ENCODE measurements around the gene KLK5. TPM values are rescaled to one million over a fixed set of nuclear protein-coding genes. Genes with fewer than 3 reads are reported as not detected.

The KLK5 gene
- total RNA-seq, 4 donors from 2014 or later: not detected

DNA sequence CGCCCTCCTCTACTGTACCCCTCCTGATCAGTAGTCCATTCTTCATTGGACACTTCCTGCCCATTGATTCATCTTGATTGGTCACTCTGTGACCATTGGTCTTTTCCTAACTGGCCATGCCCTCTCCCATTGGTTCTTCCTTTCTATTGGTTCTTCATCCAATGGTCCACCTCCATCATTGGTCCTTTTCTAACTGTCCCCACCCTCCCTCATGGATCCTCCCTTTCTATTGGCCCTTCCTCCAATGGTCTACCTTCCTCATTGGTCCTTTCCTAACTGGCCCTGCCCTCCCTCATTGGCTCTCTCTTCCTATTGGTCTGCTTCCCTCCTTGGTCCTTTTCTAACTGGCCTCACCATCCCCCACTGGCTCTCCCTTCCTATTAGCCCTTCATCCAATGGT is 9.4 kb upstream of the KLK5 start:
- Histone ChIP-seq H3K27me3 (peaks cover 0 to 77% (median 0%) of the 10 kb centered on the region in 4 donors), H3K9me3 (peaks cover 0 to 3% (median 0%) of the 10 kb centered on the region in 4 donors), H3K27ac (replicated peaks in 1 of 4) (no peak overlapping the region), H3K4me3 (no peak overlapping the region), H3K4me1 (no peaks in the 10 kb centered on the region), H3K36me3 (no peaks in the 10 kb centered on the region)
- TF ChIP-seq POLR2A (IDR thresholded peaks at IDR 0.05; ENCODE audit: low read depth) (no peak), EP300 (IDR thresholded peaks at IDR 0.05) (no peak), POLR2AphosphoS5 (IDR thresholded peaks at IDR 0.05) (no peak)
- TF ChIP-seq, protein P1, sequence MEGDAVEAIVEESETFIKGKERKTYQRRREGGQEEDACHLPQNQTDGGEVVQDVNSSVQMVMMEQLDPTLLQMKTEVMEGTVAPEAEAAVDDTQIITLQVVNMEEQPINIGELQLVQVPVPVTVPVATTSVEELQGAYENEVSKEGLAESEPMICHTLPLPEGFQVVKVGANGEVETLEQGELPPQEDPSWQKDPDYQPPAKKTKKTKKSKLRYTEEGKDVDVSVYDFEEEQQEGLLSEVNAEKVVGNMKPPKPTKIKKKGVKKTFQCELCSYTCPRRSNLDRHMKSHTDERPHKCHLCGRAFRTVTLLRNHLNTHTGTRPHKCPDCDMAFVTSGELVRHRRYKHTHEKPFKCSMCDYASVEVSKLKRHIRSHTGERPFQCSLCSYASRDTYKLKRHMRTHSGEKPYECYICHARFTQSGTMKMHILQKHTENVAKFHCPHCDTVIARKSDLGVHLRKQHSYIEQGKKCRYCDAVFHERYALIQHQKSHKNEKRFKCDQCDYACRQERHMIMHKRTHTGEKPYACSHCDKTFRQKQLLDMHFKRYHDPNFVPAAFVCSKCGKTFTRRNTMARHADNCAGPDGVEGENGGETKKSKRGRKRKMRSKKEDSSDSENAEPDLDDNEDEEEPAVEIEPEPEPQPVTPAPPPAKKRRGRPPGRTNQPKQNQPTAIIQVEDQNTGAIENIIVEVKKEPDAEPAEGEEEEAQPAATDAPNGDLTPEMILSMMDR (IDR thresholded peaks at IDR 0.05): no peak
- DNase-seq (ENCODE audit: extremely low spot score): no peak
- intact Hi-C loops (cut with DNase I): no loop called here
- 92% methylated on average over 1 of the region's 1 CpG for WGBS

DNA sequence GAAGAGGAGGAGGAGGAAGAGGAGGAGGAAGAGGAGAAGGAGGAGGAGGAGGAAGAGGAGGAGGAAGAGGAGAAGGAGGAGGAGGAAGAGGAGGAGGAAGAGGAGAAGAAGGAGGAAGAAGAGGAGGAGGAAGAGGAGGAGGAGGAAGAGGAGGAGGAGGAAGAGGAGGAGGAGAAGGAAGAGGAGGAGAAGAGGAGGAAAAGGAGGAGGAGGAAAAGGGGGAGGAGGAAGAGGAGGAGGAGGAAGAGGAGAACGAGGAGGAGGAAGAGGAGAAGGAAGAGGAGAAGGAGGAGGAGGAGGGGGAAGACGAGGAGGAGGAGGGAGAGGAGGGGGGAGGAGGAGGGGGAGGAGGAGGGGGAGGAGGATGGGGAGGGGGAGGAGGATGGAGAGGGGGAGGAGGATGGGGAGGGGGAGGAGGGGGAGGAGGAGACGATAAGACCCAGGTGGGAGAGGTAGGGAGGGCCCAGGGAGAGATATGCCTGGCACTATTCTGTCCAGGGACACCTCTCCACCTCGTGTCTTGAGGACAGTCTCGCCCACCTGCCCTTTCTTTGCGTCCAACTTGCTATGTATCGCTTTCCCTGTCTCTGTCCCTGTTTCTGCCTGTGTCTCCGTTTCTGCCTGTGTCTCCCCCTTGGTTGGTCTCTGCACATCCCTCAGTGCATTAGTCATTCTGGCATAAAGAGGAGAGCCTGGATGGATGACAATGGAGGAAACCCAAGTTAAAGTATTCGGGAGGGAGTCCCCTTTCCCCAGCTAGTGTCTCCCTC is 7.1 kb upstream of the KLK5 start:
- no peaks in the 10 kb centered on the region for H3K4me1 ChIP-seq
- no peak for DNase-seq (ENCODE audit: extremely low spot score)
- H3K9me3 ChIP-seq: peaks cover 0 to 3% (median 0%) of the 10 kb centered on the region in 4 donors
- intact Hi-C loops (cut with DNase I): no loop called here
- no peak overlapping the region for H3K27ac ChIP-seq (replicated peaks in 1 of 4)
- WGBS: 55% methylated on average over 9 of the region's 9 CpGs
- H3K27me3 ChIP-seq: peaks cover 0 to 63% (median 0%) of the 10 kb centered on the region in 4 donors
- no peaks in the 10 kb centered on the region for H3K36me3 ChIP-seq
- no peak overlapping the region for H3K4me3 ChIP-seq
- TF ChIP-seq POLR2AphosphoS5 (IDR thresholded peaks at IDR 0.05) (no peak), POLR2A (IDR thresholded peaks at IDR 0.05; ENCODE audit: low read depth) (no peak), EP300 (IDR thresholded peaks at IDR 0.05) (no peak)
- TF ChIP-seq, protein P1 (IDR thresholded peaks at IDR 0.05): no peak

DNA sequence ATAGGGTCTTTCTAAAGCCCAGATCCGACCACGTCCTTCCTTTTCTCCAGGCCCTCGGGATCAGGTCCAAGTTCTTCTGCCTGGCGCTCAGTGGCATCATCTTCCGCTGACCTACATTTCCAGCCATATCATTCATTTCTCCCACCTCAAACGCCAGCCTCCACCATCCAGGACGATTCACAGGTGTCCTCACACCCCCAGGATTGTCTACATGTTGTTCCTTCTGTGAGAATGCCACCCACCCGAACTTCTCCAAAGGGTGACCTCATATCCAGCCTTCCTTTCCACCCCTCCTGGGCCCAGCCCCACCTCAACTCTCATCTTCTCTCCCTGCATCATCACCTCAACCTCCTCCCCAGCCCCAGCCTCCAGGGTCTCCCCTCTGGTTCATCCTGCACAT is 4.7 kb upstream of the KLK5 start:
- no peak overlapping the region for H3K27ac ChIP-seq (replicated peaks in 1 of 4)
- no peak for DNase-seq (ENCODE audit: extremely low spot score)
- H3K4me1 ChIP-seq: no peaks in the 10 kb centered on the region
- no peak overlapping the region for H3K4me3 ChIP-seq
- H3K9me3 ChIP-seq: no peaks in the 10 kb centered on the region
- H3K27me3 ChIP-seq: peaks cover 0 to 60% (median 0%) of the 10 kb centered on the region in 4 donors
- WGBS: 84% methylated on average over 8 of the region's 8 CpGs
- TF ChIP-seq POLR2AphosphoS5 (IDR thresholded peaks at IDR 0.05) (no peak), EP300 (IDR thresholded peaks at IDR 0.05) (no peak), POLR2A (IDR thresholded peaks at IDR 0.05; ENCODE audit: low read depth) (no peak)
- TF ChIP-seq, protein P1 (IDR thresholded peaks at IDR 0.05): no peak
- H3K36me3 ChIP-seq: no peaks in the 10 kb centered on the region
- intact Hi-C loops (cut with DNase I): no loop called here

DNA sequence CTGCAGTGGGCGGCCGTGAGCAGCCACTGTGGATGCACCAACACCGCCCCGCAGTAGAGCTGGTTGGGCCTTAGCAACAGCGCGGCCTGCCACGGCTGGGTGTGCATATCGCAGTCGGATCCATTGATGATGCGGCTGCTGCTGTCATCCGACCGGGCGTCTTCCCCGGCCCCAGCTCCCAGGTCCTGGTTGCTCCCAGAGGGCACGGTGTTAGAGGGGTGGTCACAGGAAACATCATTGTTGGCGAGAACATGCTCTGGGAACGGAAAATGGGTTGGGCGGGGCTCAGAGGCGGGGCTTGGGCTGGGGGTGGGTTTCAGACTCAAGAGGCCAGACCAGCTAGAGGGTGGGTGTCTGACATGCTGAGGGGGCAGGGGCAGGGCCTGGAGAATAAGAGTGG is 3.0 kb downstream of the KLK5 start:
- Histone ChIP-seq H3K4me1 (no peaks in the 10 kb centered on the region), H3K36me3 (no peaks in the 10 kb centered on the region), H3K27me3 (peaks cover 0 to 66% (median 0%) of the 10 kb centered on the region in 4 donors), H3K4me3 (no peak overlapping the region), H3K9me3 (no peaks in the 10 kb centered on the region), H3K27ac (replicated peaks in 1 of 4) (no peak overlapping the region)
- intact Hi-C loops (cut with DNase I): no loop called here
- no peak for DNase-seq (ENCODE audit: extremely low spot score)
- WGBS: 48% methylated on average over 19 of the region's 19 CpGs
- TF ChIP-seq EP300 (IDR thresholded peaks at IDR 0.05): no peak
- no peak for TF ChIP-seq POLR2A (IDR thresholded peaks at IDR 0.05; ENCODE audit: low read depth)
- TF ChIP-seq, protein P1 (IDR thresholded peaks at IDR 0.05): no peak
- TF ChIP-seq POLR2AphosphoS5 (IDR thresholded peaks at IDR 0.05): no peak

Data from esophagus muscularis mucosa (tissue), 4 donors.